Measurements from ENCODE around the gene DACT2. TPM values are rescaled to one million over a fixed set of nuclear protein-coding genes. Genes with fewer than 3 reads are reported as not detected.

Gene DACT2
- total RNA-seq, 2 donors from 2014 or later: not detected

- no peaks in the 10 kb centered on the region for H3K36me3 Mint-ChIP-seq
- H3K27me3 Mint-ChIP-seq: peaks cover 0 to 18% of the 10 kb centered on the region in 2 donors
- no peaks in the 10 kb centered on the region for H3K9me3 Mint-ChIP-seq
- H3K4me1 Mint-ChIP-seq (ENCODE audit: low read depth in 2 of 2): no peaks in the 10 kb centered on the region
- no peak for ATAC-seq
- H3K4me3 Mint-ChIP-seq: no peak overlapping the region
- H3K27ac Mint-ChIP-seq: no peak overlapping the region
- no peak for DNase-seq (ENCODE audit: low spot score)
Measured at GRCh38 chr6:168309997-168310396, 9.6 kb downstream of the DACT2 start.

DNA sequence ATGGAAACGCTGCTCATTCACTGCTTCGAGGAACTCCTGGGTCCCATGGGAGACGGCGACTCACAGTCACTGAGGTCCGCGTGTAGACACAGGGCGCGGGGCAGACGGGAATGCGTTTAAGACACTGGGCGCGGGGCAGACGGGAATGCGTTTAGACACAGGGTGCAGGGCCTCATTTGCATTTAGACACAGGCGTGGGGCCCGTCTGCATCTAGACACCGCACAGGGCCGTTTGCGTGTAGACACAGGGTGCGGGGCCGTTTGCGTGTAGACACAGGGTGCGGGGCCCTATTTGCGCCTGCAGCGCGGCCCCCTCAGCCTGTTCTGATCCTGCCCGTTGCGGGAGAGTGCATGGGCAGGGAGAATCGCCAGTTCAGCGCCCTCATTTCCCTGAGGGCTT, 10.4 kb downstream of the DACT2 start:
- Mint-ChIP-seq H3K9me3 (no peaks in the 10 kb centered on the region), H3K36me3 (no peaks in the 10 kb centered on the region), H3K27me3 (peaks cover 0 to 20% of the 10 kb centered on the region in 2 donors), H3K4me1 (ENCODE audit: low read depth in 2 of 2) (no peaks in the 10 kb centered on the region), H3K27ac (no peak overlapping the region), H3K4me3 (no peak overlapping the region)
- DNase-seq (ENCODE audit: low spot score): no peak
- ATAC-seq: no peak

DNA sequence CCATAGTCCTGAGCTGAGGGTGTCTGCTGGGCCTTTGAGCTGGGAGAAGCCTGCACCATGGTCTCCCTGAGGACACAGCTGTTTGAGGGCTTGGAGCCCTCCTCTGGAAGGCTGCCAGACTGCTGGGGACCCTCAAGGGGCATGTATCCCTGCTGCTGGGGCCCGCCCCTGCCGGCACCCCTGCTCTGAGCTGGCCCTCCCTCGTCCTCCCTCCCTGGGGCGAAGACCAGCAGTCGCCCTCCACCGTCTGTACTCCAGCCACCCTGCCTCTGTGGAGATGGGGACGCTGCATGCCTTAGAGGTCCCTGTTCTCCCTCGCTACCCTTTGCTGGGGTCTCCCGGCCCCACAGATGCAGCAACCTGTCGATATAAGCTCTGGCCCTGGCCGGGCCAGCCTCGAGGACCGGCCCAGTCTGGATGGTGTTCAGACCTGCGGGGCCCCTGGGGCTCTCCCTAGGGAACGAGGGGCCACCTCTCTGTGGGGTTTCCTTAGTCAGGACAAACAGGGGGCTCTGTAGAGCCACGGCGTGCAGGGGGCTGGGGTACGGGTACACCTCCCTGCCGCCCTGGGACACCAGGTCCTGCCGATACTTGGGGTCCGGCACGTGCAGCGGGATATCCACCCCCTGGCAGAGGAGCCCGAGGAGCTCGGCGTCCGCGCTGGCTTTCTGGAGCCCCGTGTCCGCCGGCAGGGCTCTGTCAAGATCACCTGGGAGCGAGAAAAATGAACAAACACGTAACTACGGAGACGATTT, 11.0 kb downstream of the DACT2 start:
- Mint-ChIP-seq H3K4me3 (no peak overlapping the region), H3K27ac (no peak overlapping the region), H3K4me1 (ENCODE audit: low read depth in 2 of 2) (no peaks in the 10 kb centered on the region), H3K9me3 (no peaks in the 10 kb centered on the region), H3K36me3 (no peaks in the 10 kb centered on the region), H3K27me3 (peaks cover 0 to 15% of the 10 kb centered on the region in 2 donors)
- DNase-seq (ENCODE audit: low spot score): no peak
- ATAC-seq: no peak

DNA sequence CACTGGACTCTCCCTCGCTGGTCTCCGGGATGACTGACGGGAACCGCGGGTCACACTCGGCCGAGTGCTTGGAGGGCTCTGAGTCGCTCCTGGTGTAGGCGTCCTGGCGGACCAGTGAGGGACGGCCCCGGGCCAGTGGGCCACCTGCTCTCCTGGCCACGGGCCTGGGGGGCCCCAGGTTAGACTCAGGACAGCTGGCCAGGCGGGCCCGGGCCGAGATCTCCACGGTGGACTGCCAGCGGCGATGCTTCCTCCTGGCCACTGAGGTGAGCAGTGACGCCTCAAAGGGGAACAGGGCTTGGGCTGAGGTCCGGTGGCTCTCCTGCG, 11.9 kb downstream of the DACT2 start:
- DNase-seq (ENCODE audit: low spot score) (no peak), ATAC-seq (no peak)
- Mint-ChIP-seq H3K4me3 (no peak overlapping the region), H3K36me3 (no peaks in the 10 kb centered on the region), H3K27ac (no peak overlapping the region), H3K4me1 (ENCODE audit: low read depth in 2 of 2) (no peaks in the 10 kb centered on the region), H3K9me3 (no peaks in the 10 kb centered on the region), H3K27me3 (peaks cover 0 to 14% of the 10 kb centered on the region in 2 donors)

GRCh38 chr6:168307015-168307694, 12.4 kb downstream of the DACT2 start:
- no peaks in the 10 kb centered on the region for H3K36me3 Mint-ChIP-seq
- peaks cover 0 to 12% of the 10 kb centered on the region in 2 donors for H3K27me3 Mint-ChIP-seq
- no peak for DNase-seq (ENCODE audit: low spot score)
- no peak overlapping the region for H3K27ac Mint-ChIP-seq
- no peaks in the 10 kb centered on the region for H3K9me3 Mint-ChIP-seq
- ATAC-seq: no peak
- no peak overlapping the region for H3K4me3 Mint-ChIP-seq
- no peaks in the 10 kb centered on the region for H3K4me1 Mint-ChIP-seq (ENCODE audit: low read depth in 2 of 2)

- Mint-ChIP-seq H3K36me3 (no peaks in the 10 kb centered on the region), H3K4me1 (ENCODE audit: low read depth in 2 of 2) (no peaks in the 10 kb centered on the region), H3K4me3 (no peak overlapping the region), H3K27ac (no peak overlapping the region), H3K9me3 (no peaks in the 10 kb centered on the region), H3K27me3 (peaks cover 0 to 11% of the 10 kb centered on the region in 2 donors)
- ATAC-seq: no peak
- DNase-seq (ENCODE audit: low spot score): no peak
Measured at GRCh38 chr6:168305863-168306262, 13.7 kb downstream of the DACT2 start.

- Mint-ChIP-seq H3K4me3 (no peak overlapping the region), H3K9me3 (no peaks in the 10 kb centered on the region), H3K4me1 (ENCODE audit: low read depth in 2 of 2) (no peaks in the 10 kb centered on the region), H3K27ac (no peak overlapping the region), H3K27me3 (peaks cover 0 to 11% of the 10 kb centered on the region in 2 donors), H3K36me3 (no peaks in the 10 kb centered on the region)
- ATAC-seq (no peak), DNase-seq (ENCODE audit: low spot score) (no peak)
Measured at GRCh38 chr6:168305096-168305749, 14.4 kb downstream of the DACT2 start.

DNA sequence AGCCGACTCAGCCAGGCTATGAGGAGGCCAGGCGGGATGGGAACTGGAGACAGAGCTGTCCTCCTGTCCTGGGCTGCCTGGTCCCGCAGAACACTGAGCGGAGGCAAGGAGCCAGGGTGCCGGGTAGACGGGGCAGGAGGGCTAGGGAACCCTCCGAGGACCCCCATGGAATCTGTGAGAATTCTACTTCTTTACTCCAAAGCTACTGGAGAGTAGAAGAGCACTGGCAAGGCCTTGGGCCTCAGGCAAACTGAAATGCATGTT, 14.9 kb downstream of the DACT2 start:
- H3K4me1 Mint-ChIP-seq (ENCODE audit: low read depth in 2 of 2): no peaks in the 10 kb centered on the region
- no peak for DNase-seq (ENCODE audit: low spot score)
- no peak for ATAC-seq
- no peaks in the 10 kb centered on the region for H3K36me3 Mint-ChIP-seq
- no peak overlapping the region for H3K4me3 Mint-ChIP-seq
- H3K27me3 Mint-ChIP-seq: peaks cover 0 to 11% of the 10 kb centered on the region in 2 donors
- H3K9me3 Mint-ChIP-seq: no peaks in the 10 kb centered on the region
- no peak overlapping the region for H3K27ac Mint-ChIP-seq

GRCh38 chr6:168303982-168304751, 15.4 kb downstream of the DACT2 start:
- H3K36me3 Mint-ChIP-seq: no peaks in the 10 kb centered on the region
- DNase-seq (ENCODE audit: low spot score): no peak
- peaks cover 0 to 12% of the 10 kb centered on the region in 2 donors for H3K27me3 Mint-ChIP-seq
- no peak overlapping the region for H3K4me3 Mint-ChIP-seq
- ATAC-seq: no peak
- no peaks in the 10 kb centered on the region for H3K4me1 Mint-ChIP-seq (ENCODE audit: low read depth in 2 of 2)
- no peaks in the 10 kb centered on the region for H3K9me3 Mint-ChIP-seq
- H3K27ac Mint-ChIP-seq: no peak overlapping the region

GRCh38 chr6:168302534-168302933, 17.0 kb downstream of the DACT2 start:
- no peaks in the 10 kb centered on the region for H3K4me1 Mint-ChIP-seq (ENCODE audit: low read depth in 2 of 2)
- H3K9me3 Mint-ChIP-seq: no peaks in the 10 kb centered on the region
- H3K36me3 Mint-ChIP-seq: no peaks in the 10 kb centered on the region
- H3K27me3 Mint-ChIP-seq: peaks cover under 1 to 16% of the 10 kb centered on the region in 2 donors
- H3K4me3 Mint-ChIP-seq: no peak overlapping the region
- no peak for ATAC-seq
- no peak overlapping the region for H3K27ac Mint-ChIP-seq
- DNase-seq (ENCODE audit: low spot score): no peak

DNA sequence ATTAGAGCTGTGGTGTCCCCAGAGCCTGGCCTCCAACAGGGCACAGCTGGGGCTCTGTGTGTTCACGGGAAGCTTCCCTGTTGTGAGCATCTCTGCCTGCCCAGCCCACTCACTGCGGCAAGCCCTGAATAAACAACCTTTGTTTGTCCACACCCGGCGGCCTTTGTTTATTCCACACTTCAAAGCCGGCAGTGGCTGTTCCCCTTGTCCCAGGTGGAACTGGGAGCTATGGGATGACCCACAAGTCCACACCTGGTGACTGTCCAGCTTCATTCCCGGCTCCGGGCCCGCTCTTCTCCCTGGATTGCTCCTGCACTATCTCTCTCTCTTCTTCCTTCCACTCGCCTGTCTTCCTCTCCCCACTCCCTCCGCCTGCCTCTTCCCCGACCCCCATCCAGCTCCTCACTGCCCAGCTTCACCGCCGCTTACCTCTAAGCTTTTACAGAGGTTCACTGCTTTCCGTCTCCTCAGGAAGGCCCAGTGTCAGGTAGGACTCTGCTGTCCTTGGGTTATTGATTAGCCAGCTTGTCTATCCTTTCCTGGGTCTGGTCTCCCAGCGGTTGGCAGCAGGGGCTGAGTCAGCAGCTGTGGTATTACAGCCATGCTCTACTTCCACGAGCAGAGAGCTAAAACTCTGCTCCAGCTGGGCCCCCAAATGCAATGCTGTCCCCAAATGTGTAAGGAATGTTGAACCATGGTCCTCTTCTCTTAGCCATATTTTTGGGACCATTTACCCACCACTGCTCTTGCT, 17.8 kb downstream of the DACT2 start:
- DNase-seq (ENCODE audit: low spot score) (no peak), ATAC-seq (no peak)
- H3K4me1 Mint-ChIP-seq (ENCODE audit: low read depth in 2 of 2): no peaks in the 10 kb centered on the region

GRCh38 chr6:168300975-168301647, 18.5 kb downstream of the DACT2 start:
- H3K27me3 Mint-ChIP-seq: peaks cover 14 to 18% of the 10 kb centered on the region in 2 donors
- no peaks in the 10 kb centered on the region for H3K9me3 Mint-ChIP-seq
- DNase-seq (ENCODE audit: low spot score): no peak
- no peaks in the 10 kb centered on the region for H3K4me1 Mint-ChIP-seq (ENCODE audit: low read depth in 2 of 2)
- ATAC-seq: peak in 1 of 2 donors; percentile 46
- H3K27ac Mint-ChIP-seq: no peak overlapping the region
- no peak overlapping the region for H3K4me3 Mint-ChIP-seq
- H3K36me3 Mint-ChIP-seq: no peaks in the 10 kb centered on the region

More for the DNA sequence above, 17.8 kb downstream of the DACT2 start:
- H3K27ac Mint-ChIP-seq: no peak overlapping the region
- no peaks in the 10 kb centered on the region for H3K36me3 Mint-ChIP-seq
- no peak overlapping the region for H3K4me3 Mint-ChIP-seq
- H3K9me3 Mint-ChIP-seq: no peaks in the 10 kb centered on the region
- peaks cover 7 to 18% of the 10 kb centered on the region in 2 donors for H3K27me3 Mint-ChIP-seq
